NCI-H2081 (cell line): Measurements from ENCODE around the gene BSND.

Experiments used
- DNase-seq, 2 experiments: peaks; one replicate each; lab custom pipeline; 2025; lab: John Stamatoyannopoulos, UW

BSND gene

DNA sequence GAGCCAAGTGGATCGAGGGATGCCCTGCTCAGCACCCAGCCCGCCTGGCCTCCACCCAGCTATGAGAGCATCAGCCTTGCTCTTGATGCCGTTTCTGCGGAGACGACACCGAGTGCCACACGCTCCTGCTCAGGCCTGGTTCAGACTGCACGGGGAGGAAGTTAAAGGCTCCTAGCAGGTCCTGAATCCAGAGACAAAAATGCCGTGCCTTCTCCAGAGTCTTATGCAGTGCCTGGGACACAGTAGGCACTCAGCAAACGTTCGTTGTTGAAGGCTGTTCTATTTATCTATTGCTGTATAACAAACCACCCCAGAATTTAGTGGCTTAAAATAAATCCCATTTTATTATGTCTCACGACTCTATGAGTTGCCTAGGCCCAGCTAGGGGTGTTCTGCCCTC lies 6.8 kb upstream of the BSND start:
- DNase-seq, result no peak

DNA sequence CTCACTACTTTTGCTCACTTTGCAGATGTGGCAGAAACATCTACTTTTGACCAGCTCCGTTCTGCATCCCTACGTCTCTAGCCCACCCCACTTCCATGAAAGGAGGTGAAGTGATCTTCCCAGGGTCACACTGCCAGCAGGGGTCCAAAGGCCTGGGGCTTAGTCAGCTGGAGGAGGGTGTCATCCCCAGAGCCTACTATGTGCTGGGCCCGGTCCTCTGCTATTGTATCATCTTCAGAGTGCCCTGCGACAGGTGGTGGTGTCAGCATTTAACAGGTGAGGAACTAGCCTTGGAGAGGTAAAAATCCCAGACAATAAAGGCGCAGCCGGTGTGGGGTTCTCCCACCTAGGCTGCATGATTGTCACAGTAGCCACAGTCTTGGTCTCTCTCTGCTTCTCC lies 5.6 kb upstream of the BSND start:
- no peak for DNase-seq

DNA sequence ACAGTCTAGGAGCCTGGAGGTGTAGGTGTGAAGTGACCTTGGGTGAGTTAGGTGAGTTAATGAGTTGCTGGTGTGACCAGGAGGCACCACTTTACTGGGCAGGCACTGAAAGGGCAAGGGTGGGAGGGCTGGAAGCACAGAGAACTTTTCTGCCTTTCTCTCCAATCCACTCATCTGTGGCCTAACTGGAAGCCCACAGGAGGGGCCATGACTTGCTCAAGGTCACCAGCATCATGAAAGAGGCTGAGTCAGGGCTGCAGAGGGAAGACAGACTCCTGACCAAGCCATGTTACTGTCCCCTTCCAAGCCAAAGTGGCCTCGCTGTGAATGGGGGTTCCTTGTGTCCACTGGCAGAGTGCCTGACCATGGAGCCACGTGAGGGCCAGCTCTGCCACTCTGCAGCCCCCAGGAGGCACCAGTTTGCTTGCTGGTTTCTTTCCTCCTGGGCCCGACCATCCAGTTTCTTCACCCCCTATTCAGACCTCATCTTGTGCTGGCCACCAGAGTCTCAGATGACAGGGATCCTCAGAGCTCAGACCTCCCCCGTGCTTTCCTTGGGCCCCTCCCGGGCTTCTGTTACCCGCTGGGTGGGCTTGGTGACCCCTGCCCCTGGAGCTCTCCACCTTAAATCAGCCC lies 4.3 kb upstream of the BSND start:
- DNase-seq, result no peak

- no peak for DNase-seq
Observed at GRCh38 chr1:54995013-54995760, 3.5 kb upstream of the BSND start.

DNA sequence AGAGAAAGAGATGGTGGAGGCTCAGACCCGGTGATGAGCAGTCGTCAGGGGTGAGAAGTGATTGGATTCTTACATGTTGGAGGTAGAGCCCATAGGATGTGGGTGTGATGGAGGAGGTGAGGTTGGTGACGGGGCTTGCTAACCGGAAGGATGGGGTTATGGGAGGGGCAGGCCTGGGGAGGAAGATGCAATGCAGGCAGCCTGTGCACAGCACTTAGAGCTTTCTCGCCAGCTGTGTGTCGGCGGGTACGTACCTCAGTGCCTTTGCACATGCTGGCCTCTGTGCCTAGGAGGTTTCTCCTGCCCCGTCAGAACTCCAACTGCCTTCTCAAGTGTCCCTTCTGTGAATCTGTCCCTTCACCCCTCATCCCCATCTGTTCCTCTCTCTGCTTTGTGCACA lies 2.9 kb upstream of the BSND start:
- DNase-seq, result no peak

DNA sequence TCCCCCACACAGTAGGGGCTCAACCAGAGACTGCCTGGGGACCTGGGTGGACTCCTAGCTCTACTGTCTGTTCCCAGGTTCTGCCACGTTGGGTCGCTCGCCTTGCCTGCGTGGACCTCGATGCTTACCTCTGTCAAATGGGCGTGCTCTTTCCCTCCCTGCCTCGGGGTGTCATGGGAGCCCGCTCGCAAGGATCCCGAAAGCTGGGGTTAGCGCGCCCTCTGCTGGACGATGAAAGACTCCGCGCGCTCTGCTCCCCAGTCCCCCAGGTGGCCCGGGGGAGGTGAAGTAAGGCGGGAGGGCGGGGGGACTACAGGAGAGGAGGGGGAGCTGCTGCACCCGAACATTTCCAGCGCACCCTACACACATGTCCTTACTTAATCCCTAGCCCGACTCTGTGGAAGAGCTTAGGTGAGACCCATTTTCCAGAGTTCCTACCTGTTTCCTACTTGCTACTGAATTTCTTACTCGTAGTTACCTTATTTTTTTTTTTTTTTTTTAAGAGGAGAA lies 2.3 kb upstream of the BSND start:
- peak; percentile 31 to 41 for DNase-seq

DNA sequence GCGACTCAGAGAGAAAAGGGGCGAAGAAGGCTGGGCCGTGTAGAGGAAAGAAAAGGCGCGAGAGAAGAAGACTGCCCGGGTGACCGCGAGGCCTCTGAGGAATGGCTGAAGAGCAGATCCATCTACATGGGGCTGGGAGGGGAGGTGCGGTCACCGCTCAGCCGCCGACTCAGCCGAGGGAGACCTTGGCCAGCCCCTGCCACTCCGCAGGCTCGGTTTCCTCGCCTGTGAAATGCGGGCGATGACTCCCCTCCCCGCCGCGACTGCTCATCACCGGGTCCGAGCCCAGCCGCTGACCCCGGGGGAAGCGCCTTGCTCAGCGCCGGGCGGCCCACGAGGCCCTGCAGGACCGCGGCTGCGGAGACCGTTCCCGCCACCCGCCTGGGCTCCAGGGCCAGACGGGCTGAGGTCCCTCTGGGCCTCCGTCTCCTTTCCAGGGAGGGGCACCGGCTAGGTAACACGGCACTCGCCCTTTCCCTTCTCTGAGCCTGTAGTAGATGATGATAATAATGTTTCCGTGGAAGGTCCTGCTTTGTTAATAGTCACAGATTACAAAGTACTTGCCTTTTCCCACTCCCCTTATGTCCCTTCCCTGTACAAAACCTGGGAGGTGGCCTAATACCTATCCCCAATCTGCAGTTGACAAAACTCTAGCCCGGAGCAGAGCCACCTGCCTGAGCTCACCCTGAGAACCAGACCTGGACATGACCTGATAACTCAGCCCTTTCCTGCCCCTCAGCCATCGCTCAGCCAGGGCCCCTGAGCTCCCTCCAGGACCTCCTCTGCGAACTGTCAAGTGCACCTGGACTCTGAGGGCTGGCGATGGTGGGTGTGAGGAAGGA lies 1.6 kb upstream of the BSND start:
- no peak for DNase-seq

GRCh38 chr1:54997711-54997986 lies 1.1 kb upstream of the BSND start:
- DNase-seq, result no peak

GRCh38 chr1:54998100-54998499 lies 633 bp upstream of the BSND start:
- DNase-seq, result no peak

DNA sequence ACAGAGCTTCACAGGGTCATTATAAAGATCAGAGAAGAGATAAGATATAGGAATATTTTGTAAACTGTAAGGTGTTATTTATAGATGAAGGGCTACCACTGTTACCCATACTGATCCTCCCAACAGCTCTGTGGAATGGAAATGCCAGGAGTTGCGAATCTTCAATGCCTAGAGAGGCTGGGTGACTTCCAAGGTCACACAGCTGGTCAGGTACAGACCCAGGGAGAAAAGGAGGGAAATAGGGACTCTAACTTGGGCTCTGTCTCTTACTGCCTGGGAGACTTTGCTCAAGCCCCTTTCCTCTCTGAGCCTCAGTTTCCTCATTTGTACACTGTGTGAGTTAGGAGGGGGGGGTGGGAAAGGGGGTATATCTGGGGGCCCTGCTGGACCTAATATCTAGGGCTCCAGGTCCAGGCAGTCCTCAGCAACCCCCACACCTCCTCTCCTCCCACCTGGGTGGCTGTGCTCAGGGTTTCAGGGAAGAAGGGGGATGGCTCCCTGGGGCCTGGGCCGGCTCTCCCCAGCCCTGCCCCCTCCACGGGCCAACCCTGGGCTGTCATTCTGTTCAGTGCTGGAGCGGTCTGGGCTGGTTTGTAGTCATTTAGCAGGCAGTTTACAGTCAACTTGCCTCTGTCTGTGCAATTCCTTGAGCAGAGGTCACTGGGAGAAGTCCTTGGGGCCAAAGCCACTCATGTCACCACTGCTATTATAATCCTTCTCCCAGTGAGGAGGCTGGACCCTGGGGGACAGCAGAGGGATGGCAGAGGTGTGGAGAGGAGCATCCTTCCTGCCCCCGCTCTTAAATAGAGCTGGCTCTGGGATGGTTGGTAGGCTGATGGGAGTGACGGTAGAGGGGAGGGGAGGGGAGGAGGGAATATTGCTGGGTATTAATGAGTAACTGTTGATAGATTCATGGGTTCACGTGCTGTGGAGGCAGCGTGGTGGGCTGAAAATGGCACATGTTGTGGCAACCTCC lies 1.7 kb downstream of the BSND start:
- DNase-seq, result no peak

GRCh38 chr1:55001311-55001710 lies 2.6 kb downstream of the BSND start:
- DNase-seq, result no peak

GRCh38 chr1:55002686-55003085 lies 4.0 kb downstream of the BSND start:
- no peak for DNase-seq

DNA sequence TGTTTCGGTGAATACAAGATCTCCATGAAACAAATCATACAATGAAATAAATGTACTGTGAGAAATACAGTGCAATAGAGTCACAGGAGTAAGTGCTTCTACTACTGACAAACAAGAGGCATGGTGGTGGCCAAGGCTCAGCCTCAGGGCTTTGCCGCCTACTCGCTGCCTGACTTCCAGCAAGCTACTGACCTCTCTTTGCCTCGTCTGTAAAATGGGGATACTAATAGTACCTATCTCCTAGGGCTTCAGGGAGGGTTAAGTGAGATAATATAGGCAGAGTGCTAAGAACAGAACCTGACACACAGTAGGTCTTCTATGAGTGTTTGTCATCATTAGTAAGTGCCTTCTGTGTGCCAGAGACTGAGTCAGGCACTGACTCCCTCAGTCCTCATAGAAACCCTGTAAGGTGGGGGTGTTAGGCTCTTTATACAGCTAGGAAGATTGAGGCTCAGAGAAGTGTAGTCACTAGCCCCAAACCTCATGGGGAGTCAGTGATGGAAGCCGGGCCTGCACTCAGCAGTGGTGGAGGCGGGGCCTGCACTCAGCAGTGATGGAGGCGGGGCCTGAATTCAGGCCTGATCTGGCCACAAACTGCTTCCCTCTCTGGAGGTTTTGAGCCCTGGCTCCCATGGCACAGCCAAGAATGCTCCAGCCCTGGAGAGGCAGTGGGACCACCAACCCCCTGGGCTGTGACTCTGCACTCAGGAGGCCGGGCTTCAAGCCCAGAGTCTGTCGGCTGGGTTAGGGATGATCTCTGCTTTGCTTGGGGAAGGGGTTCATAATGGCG lies 6.8 kb downstream of the BSND start:
- no peak for DNase-seq

GRCh38 chr1:55006931-55007330 lies 8.2 kb downstream of the BSND start:
- DNase-seq, result no peak

GRCh38 chr1:55007625-55008024 lies 8.9 kb downstream of the BSND start:
- no peak for DNase-seq

- DNase-seq, result no peak
Observed at GRCh38 chr1:55010194-55010886, 11.6 kb downstream of the BSND start.

DNA sequence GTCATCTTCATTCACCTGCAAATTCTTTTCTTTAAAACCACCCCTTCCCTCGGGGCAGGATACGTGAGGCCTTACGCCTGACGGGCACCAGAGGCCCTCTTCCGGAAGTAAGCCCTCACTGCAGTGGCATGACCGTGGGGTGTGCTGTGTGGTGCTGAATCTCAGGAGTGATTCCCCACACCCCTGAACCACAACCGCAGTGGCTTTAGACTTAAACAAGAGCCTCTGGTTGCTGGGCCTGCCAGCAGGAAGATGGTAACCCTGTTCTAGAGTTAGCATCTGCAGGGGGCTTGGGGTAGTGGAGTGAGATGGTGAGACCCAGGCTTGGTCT lies 12.1 kb downstream of the BSND start:
- DNase-seq, result no peak

GRCh38 chr1:55012661-55013060 lies 13.9 kb downstream of the BSND start:
- DNase-seq, result peak in 1 of 2 experiments; percentile 41

- DNase-seq, result no peak
Observed at GRCh38 chr1:55015123-55015522, 16.4 kb downstream of the BSND start.
